Vagina (tissue), 2 donors: ENCODE measurements around the gene CYP2F1. TPM values are rescaled to one million over a fixed set of nuclear protein-coding genes. Genes with fewer than 3 reads are reported as not detected.

Experiments used
- DNase-seq, 2 donors: peaks; one replicate each; pipeline ENCODE4 v3.0.0-alpha.2; 2017; ENCODE audit errors: extremely low spot score in 2 of 2
- H3K27ac ChIP-seq: fragments of 200-600 bp; sonication (generic); one replicate; pipeline ENCODE4 v1.5.1; 2019
- H3K27me3 ChIP-seq: fragments of 200-600 bp; sonication (generic); one replicate; pipeline ENCODE4 v1.5.1; 2019
- H3K36me3 ChIP-seq, 2 donors: fragments of 200-600 bp; sonication (generic); one replicate each; pipeline ENCODE4 v1.5.1; 2017 to 2019
- H3K4me1 ChIP-seq: fragments of 200-600 bp; sonication (generic); one replicate; pipeline ENCODE4 v1.5.1; 2019
- H3K4me3 ChIP-seq, 2 donors: fragments of 200-600 bp; sonication (generic); 1 replicate in 1 of 2; 2 replicates in 1 of 2; pipeline ENCODE4 v1.5.1; 2016 to 2019
- H3K9me3 ChIP-seq: fragments of 200-600 bp; sonication (generic); one replicate; pipeline ENCODE4 v1.5.1; 2019
- POLR2A ChIP-seq, 2 donors: fragments of 450-650 bp; IDR thresholded peaks; one replicate each; pipeline ENCODE4 v1.6.1; 2017; ENCODE audit warnings: antibody characterized with exemption in 2 of 2, mild to moderate bottlenecking in 2 of 2, moderate library complexity in 2 of 2
- POLR2AphosphoS5 ChIP-seq, 2 donors: sonication (generic); formaldehyde crosslinking; IDR thresholded peaks; one replicate each; pipeline ENCODE4 v1.9.0; 2017; ENCODE audit warnings: antibody characterized with exemption in 2 of 2, mild to moderate bottlenecking in 2 of 2, low read depth in 1 of 2; ENCODE audit not compliant: insufficient read depth in 1 of 2
- intact Hi-C: fragments of 100-400 bp; cut with DNase I; formaldehyde crosslinking; loops from one replicate; pipeline ENCODE4 v1.15.1; 2023
- total RNA-seq: library from RNA; depleted of rRNA; stranded (reverse); fragments of >200 nt; gene quantifications from one replicate; pipeline ENCODE4 v1.2.3, GENCODE V29; 2016
- TF ChIP-seq, protein P1 (sequence below), 3 experiments: fragments of 450-650 bp in 2 of 3; fragments of 200-600 bp in 1 of 3; sonication (generic) in 1 of 3; IDR thresholded peaks; one replicate each; pipeline ENCODE4 v1.5.1; 2017 to 2019; ENCODE audit warnings: antibody characterized with exemption in 3 of 3, mild to moderate bottlenecking in 2 of 3, moderate library complexity in 2 of 3

CYP2F1 gene
- total RNA-seq, 1 donor from 2014 or later, result not detected

- no peaks in the 10 kb centered on the region for H3K9me3 ChIP-seq
- H3K27ac ChIP-seq, result no peak overlapping the region
- DNase-seq, result no peak
- no peak overlapping the region for H3K4me3 ChIP-seq
- intact Hi-C loops, result no loop called here
- H3K4me1 ChIP-seq, result no peaks in the 10 kb centered on the region
- TF ChIP-seq, protein P1, sequence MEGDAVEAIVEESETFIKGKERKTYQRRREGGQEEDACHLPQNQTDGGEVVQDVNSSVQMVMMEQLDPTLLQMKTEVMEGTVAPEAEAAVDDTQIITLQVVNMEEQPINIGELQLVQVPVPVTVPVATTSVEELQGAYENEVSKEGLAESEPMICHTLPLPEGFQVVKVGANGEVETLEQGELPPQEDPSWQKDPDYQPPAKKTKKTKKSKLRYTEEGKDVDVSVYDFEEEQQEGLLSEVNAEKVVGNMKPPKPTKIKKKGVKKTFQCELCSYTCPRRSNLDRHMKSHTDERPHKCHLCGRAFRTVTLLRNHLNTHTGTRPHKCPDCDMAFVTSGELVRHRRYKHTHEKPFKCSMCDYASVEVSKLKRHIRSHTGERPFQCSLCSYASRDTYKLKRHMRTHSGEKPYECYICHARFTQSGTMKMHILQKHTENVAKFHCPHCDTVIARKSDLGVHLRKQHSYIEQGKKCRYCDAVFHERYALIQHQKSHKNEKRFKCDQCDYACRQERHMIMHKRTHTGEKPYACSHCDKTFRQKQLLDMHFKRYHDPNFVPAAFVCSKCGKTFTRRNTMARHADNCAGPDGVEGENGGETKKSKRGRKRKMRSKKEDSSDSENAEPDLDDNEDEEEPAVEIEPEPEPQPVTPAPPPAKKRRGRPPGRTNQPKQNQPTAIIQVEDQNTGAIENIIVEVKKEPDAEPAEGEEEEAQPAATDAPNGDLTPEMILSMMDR (IDR thresholded peaks at IDR 0.05), result no peak
- TF ChIP-seq POLR2AphosphoS5 (IDR thresholded peaks at IDR 0.05; ENCODE audit: insufficient read depth in 1 of 2, low read depth in 1 of 2) (no peak), POLR2A (IDR thresholded peaks at IDR 0.05) (no peak)
- no peaks in the 10 kb centered on the region for H3K36me3 ChIP-seq
- H3K27me3 ChIP-seq, result no peaks in the 10 kb centered on the region
These were observed 52.9 kb downstream of the CYP2F1 start for GRCh38 chr19:41166944-41167804.

GRCh38 chr19:41172297-41173164 is 58.3 kb downstream of the CYP2F1 start:
- DNase-seq, result no peak

DNA sequence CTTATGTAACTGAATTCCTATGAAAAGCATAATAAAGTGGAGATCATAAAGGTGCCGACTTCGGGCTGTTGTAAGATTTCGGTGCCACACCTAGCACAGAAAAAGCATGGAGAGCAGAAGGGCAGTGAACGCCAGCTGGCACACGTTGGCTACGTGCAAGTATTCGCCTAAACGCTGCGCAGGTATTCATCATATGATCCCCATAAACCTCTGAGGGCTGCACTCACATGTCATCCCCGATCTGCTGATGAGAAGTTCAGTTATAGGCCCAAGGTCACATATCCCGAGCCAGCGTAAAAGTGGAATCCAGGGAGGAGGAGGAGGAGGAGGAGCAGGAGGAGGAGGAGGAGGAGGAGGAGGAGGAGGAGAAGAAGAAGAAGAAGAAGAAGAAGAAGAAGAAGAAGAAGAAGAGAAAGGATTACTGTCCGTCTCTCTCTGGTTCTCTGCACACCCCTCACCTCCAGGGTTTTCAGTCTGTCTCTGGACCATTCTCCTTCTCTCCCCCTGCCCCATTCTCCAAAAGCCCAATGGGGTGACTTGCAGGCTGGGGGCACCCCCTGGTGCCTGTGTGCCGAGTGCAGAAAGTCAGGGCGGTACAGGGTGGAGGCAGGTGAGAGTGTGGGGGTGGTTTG is 60.2 kb downstream of the CYP2F1 start:
- TF ChIP-seq POLR2AphosphoS5 (IDR thresholded peaks at IDR 0.05; ENCODE audit: insufficient read depth in 1 of 2, low read depth in 1 of 2) (no peak), POLR2A (IDR thresholded peaks at IDR 0.05) (no peak)
- TF ChIP-seq, protein P1 (IDR thresholded peaks at IDR 0.05), result no peak
- peak overlapping the region; percentile 72 for H3K27ac ChIP-seq
- DNase-seq, result no peak
- no peaks in the 10 kb centered on the region for H3K9me3 ChIP-seq
- no peaks in the 10 kb centered on the region for H3K27me3 ChIP-seq
- peaks cover 26% of the 10 kb centered on the region for H3K4me1 ChIP-seq
- H3K36me3 ChIP-seq, result no peaks in the 10 kb centered on the region
- H3K4me3 ChIP-seq, result no peak overlapping the region
- intact Hi-C loops, result no loop called here

More at GRCh38 chr19:41172297-41173164, 58.3 kb downstream of the CYP2F1 start:
- TF ChIP-seq POLR2AphosphoS5 (IDR thresholded peaks at IDR 0.05; ENCODE audit: insufficient read depth in 1 of 2, low read depth in 1 of 2), result no peak
- TF ChIP-seq, protein P1 (IDR thresholded peaks at IDR 0.05), result no peak
- no peak for TF ChIP-seq POLR2A (IDR thresholded peaks at IDR 0.05)
- Histone ChIP-seq H3K27ac (no peak overlapping the region), H3K36me3 (no peaks in the 10 kb centered on the region), H3K9me3 (no peaks in the 10 kb centered on the region), H3K4me1 (peaks cover 26% of the 10 kb centered on the region), H3K27me3 (no peaks in the 10 kb centered on the region), H3K4me3 (no peak overlapping the region)
- intact Hi-C loops, result no loop called here

- Histone ChIP-seq H3K4me1 (peaks cover 26% of the 10 kb centered on the region), H3K27me3 (no peaks in the 10 kb centered on the region), H3K36me3 (no peaks in the 10 kb centered on the region), H3K9me3 (no peaks in the 10 kb centered on the region), H3K4me3 (peak overlapping the region in 1 of 2 donors; percentile 24), H3K27ac (peak overlapping the region; percentile 72)
- DNase-seq, result no peak
- TF ChIP-seq POLR2A (IDR thresholded peaks at IDR 0.05), result no peak
- TF ChIP-seq, protein P1 (IDR thresholded peaks at IDR 0.05), result no peak
- TF ChIP-seq POLR2AphosphoS5 (IDR thresholded peaks at IDR 0.05; ENCODE audit: insufficient read depth in 1 of 2, low read depth in 1 of 2), result no peak
- intact Hi-C loops, result no loop called here
These were observed 61.9 kb downstream of the CYP2F1 start for GRCh38 chr19:41175801-41176777.
